ENCODE data around the gene CYTH3.

The CYTH3 gene

GRCh38 chr7:6256109-6256483 lies 16.3 kb downstream of the CYTH3 start:
- TF ChIP-seq, protein P1, sequence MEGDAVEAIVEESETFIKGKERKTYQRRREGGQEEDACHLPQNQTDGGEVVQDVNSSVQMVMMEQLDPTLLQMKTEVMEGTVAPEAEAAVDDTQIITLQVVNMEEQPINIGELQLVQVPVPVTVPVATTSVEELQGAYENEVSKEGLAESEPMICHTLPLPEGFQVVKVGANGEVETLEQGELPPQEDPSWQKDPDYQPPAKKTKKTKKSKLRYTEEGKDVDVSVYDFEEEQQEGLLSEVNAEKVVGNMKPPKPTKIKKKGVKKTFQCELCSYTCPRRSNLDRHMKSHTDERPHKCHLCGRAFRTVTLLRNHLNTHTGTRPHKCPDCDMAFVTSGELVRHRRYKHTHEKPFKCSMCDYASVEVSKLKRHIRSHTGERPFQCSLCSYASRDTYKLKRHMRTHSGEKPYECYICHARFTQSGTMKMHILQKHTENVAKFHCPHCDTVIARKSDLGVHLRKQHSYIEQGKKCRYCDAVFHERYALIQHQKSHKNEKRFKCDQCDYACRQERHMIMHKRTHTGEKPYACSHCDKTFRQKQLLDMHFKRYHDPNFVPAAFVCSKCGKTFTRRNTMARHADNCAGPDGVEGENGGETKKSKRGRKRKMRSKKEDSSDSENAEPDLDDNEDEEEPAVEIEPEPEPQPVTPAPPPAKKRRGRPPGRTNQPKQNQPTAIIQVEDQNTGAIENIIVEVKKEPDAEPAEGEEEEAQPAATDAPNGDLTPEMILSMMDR (IDR thresholded peaks at IDR 0.05), result peak; percentile 28 to 33
- H3K4me3 ChIP-seq, result no peak overlapping the region
- H3K36me3 ChIP-seq, result no peaks in the 10 kb centered on the region
- peaks cover 0 to 98% (median 72%) of the 10 kb centered on the region in 4 donors for H3K4me1 ChIP-seq
- peak overlapping the region; percentile 64 to 72 for H3K27ac ChIP-seq
- H3K27me3 ChIP-seq, result no peaks in the 10 kb centered on the region
- intact Hi-C loops (cut with DNase I; ENCODE audit: low total_unique reads), result no loop called here
- no peak for DNase-seq
- no peaks in the 10 kb centered on the region for H3K9me3 ChIP-seq

DNA sequence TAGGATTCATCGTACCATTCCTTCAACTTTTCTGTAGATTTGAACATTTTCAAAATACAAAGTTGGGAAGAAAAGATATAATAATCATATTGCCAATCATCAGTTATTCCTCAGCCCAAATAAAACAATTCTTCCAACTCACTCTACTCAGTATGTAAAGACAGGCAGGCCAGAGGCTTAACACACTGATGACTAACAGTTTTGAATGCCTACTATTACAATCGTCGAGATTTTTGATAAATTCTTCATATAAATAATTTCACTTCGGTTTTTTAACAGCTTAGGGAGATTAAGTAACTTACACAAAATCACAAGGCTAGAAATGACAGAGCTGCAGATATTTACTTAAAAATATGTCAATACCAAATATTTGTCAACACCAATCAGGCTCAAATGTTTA lies 17.6 kb downstream of the CYTH3 start:
- H3K4me1 ChIP-seq, result peaks cover 0 to 98% (median 66%) of the 10 kb centered on the region in 4 donors
- H3K4me3 ChIP-seq, result no peak overlapping the region
- intact Hi-C loops (cut with DNase I; ENCODE audit: low total_unique reads), result no loop called here
- H3K27ac ChIP-seq, result peak overlapping the region; percentile 64 to 72
- no peaks in the 10 kb centered on the region for H3K36me3 ChIP-seq
- TF ChIP-seq, protein P1 (IDR thresholded peaks at IDR 0.05), result no peak
- no peaks in the 10 kb centered on the region for H3K27me3 ChIP-seq
- H3K9me3 ChIP-seq, result no peaks in the 10 kb centered on the region
- no peak for DNase-seq

DNA sequence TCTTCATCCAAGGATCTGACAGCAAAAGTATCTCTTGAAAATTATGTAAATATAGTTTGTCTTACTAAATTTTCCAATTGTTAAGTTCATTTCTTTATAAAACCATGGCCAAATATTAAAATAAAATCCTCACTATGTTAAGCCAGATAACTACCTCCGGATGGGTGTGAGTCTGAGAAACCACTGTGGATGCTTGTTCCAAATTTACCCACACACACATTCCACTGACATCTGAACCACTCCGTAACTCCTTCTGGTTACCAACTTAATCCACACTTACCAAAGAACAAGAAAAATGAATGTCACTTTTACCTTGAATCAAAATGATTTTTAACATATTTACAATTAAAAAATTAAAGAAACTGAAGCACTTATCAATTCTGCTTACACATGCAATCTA lies 19.7 kb downstream of the CYTH3 start:
- H3K27ac ChIP-seq, result peak overlapping the region; percentile 9 to 42
- no peaks in the 10 kb centered on the region for H3K27me3 ChIP-seq
- H3K4me1 ChIP-seq, result peaks cover 0 to 89% (median 51%) of the 10 kb centered on the region in 4 donors
- no peak overlapping the region for H3K4me3 ChIP-seq
- intact Hi-C loops (cut with DNase I; ENCODE audit: low total_unique reads), result no loop called here
- TF ChIP-seq, protein P1 (IDR thresholded peaks at IDR 0.05), result no peak
- DNase-seq, result no peak
- no peaks in the 10 kb centered on the region for H3K36me3 ChIP-seq
- H3K9me3 ChIP-seq, result no peaks in the 10 kb centered on the region

- H3K4me3 ChIP-seq, result no peak overlapping the region
- peaks cover 0 to 89% (median 48%) of the 10 kb centered on the region in 4 donors for H3K4me1 ChIP-seq
- H3K27me3 ChIP-seq, result no peaks in the 10 kb centered on the region
- peak overlapping the region; percentile 9 to 42 for H3K27ac ChIP-seq
- H3K9me3 ChIP-seq, result no peaks in the 10 kb centered on the region
- H3K36me3 ChIP-seq, result no peaks in the 10 kb centered on the region
- TF ChIP-seq, protein P1 (IDR thresholded peaks at IDR 0.05), result no peak
- intact Hi-C loops (cut with DNase I; ENCODE audit: low total_unique reads), result no loop called here
- no peak for DNase-seq
These were observed 20.1 kb downstream of the CYTH3 start for GRCh38 chr7:6252341-6252746.

- no peak for DNase-seq
- intact Hi-C loops (cut with DNase I; ENCODE audit: low total_unique reads), result no loop called here
- TF ChIP-seq, protein P1 (IDR thresholded peaks at IDR 0.05), result no peak
- H3K27ac ChIP-seq, result peak overlapping the region; percentile 9 to 42
- H3K4me3 ChIP-seq, result no peak overlapping the region
- H3K36me3 ChIP-seq, result no peaks in the 10 kb centered on the region
- H3K4me1 ChIP-seq, result peaks cover 0 to 89% (median 45%) of the 10 kb centered on the region in 4 donors
- H3K27me3 ChIP-seq, result no peaks in the 10 kb centered on the region
- no peaks in the 10 kb centered on the region for H3K9me3 ChIP-seq
These were observed 20.8 kb downstream of the CYTH3 start for GRCh38 chr7:6251653-6252052.

DNA sequence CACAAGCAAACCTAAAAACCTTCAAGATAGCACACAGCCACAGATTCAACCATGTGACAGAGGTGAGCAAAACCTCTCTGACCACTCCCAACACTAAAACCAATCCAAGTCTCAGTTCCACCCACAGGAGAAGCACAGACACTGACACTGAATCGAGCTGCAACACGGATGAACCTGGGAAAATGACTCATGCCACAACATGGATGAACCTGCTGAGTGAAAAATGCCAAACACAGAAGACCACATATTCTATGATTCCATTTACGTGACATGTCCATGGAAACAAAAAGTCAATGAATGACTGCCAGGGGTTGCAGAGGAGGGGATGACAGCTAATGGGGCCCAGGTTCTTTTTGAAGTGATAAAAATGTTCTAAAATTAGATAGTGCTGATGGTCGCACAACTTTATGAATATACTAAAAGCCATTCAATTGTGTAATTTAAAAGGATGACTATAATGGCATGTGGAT lies 22.0 kb downstream of the CYTH3 start:
- no peaks in the 10 kb centered on the region for H3K36me3 ChIP-seq
- TF ChIP-seq, protein P1 (IDR thresholded peaks at IDR 0.05), result no peak
- no peak overlapping the region for H3K4me3 ChIP-seq
- DNase-seq, result no peak
- intact Hi-C loops (cut with DNase I; ENCODE audit: low total_unique reads), result no loop called here
- no peaks in the 10 kb centered on the region for H3K9me3 ChIP-seq
- H3K4me1 ChIP-seq, result peaks cover 0 to 89% (median 41%) of the 10 kb centered on the region in 4 donors
- H3K27me3 ChIP-seq, result no peaks in the 10 kb centered on the region
- no peak overlapping the region for H3K27ac ChIP-seq
